Prostate gland (tissue), 2 donors: ENCODE measurements around the gene ACE. TPM values are rescaled to one million over a fixed set of nuclear protein-coding genes. Genes with fewer than 3 reads are reported as not detected.
"Not testable (repeated sequence)": the region's sequence is repeated elsewhere in the genome, so short reads cannot be mapped to it uniquely, and the experiment has no call there.

Experiments used
- DNase-seq: peaks from one replicate; pipeline ENCODE4 v3.0.0-alpha.2; 2019; ENCODE audit warnings: low spot score
- H3K27ac ChIP-seq, 2 donors: fragments of 200-600 bp; sonication (generic); 2 replicates each; pipeline ENCODE4 v1.5.1; 2017 to 2019
- H3K27me3 ChIP-seq: fragments of 200-600 bp; sonication (generic); replicated peaks from 2 replicates; pipeline ENCODE4 v1.5.1; 2019; ENCODE audit not compliant: insufficient read depth
- H3K36me3 ChIP-seq, 2 donors: fragments of 200-600 bp; sonication (generic); 1 replicate in 1 of 2; 2 replicates in 1 of 2; pipeline versions ENCODE4 v1.5.1 to v1.8.1; 2017 to 2019
- H3K4me1 ChIP-seq: fragments of 200-600 bp; sonication (generic); replicated peaks from 2 replicates; pipeline ENCODE4 v1.5.1; 2019
- H3K4me3 ChIP-seq, 2 donors: fragments of 200-600 bp; sonication (generic); 2 replicates each; pipeline ENCODE4 v1.5.1; 2017 to 2019
- H3K9me3 ChIP-seq: fragments of 200-600 bp; sonication (generic); 2 replicates; pipeline ENCODE4 v1.5.1; 2017
- POLR2A ChIP-seq: fragments of 450-650 bp; IDR thresholded peaks from one replicate; pipeline ENCODE4 v1.6.1; 2016; ENCODE audit warnings: antibody characterized with exemption, mild to moderate bottlenecking
- POLR2AphosphoS5 ChIP-seq: sonication (generic); formaldehyde crosslinking; IDR thresholded peaks from one replicate; pipeline ENCODE4 v1.6.1; 2017; ENCODE audit warnings: antibody characterized with exemption
- WGBS: methylation state at CpG from one replicate; pipeline ENCODE4 v1.1.5; 2018; 5-methylcytosine and 5-hydroxymethylcytosine counted together
- intact Hi-C: fragments of 100-400 bp; cut with DNase I; formaldehyde crosslinking; loops from one replicate; pipeline ENCODE4 v1.14.2; 2022
- total RNA-seq, 2 donors: library from RNA; depleted of rRNA; stranded (reverse); fragments of >200 nt; gene quantifications; one replicate each; pipeline ENCODE4 v1.1.0, GENCODE V29; 2016
- TF ChIP-seq, protein P1 (sequence below), 4 experiments: fragments of 200-600 bp in 2 of 4; fragments of 450-650 bp in 2 of 4; sonication (generic) in 2 of 4; IDR thresholded peaks; 1 replicate in 3 of 4; 2 replicates in 1 of 4; pipeline ENCODE4 v1.5.1; 2016 to 2019; ENCODE audit warnings: antibody characterized with exemption in 4 of 4, mild to moderate bottlenecking in 2 of 4, moderate library complexity in 2 of 4

ACE gene
- total RNA-seq, 2 donors from 2014 or later = 42.8 to 54.6 TPM

DNA sequence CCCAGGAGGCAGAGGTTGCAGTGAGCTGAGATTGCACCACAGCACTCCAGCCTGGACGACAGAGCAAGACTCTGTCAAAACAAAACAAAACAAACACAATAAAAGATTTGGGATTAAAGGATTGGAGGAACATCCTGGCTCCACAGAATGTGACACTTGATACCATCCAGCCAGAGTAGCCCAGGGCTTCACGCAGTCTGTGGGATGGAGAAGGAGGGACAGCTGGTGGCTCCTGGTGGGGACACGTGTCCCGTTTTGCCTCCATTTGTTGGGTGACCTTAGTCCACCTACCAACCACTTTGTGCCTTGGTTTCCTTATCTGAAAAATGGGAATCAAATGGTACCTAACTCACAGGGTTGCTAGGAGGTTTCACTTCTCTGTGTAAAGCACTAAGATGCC, 18.4 kb upstream of the ACE start:
- no peak for TF ChIP-seq POLR2AphosphoS5
- TF ChIP-seq, protein P1, sequence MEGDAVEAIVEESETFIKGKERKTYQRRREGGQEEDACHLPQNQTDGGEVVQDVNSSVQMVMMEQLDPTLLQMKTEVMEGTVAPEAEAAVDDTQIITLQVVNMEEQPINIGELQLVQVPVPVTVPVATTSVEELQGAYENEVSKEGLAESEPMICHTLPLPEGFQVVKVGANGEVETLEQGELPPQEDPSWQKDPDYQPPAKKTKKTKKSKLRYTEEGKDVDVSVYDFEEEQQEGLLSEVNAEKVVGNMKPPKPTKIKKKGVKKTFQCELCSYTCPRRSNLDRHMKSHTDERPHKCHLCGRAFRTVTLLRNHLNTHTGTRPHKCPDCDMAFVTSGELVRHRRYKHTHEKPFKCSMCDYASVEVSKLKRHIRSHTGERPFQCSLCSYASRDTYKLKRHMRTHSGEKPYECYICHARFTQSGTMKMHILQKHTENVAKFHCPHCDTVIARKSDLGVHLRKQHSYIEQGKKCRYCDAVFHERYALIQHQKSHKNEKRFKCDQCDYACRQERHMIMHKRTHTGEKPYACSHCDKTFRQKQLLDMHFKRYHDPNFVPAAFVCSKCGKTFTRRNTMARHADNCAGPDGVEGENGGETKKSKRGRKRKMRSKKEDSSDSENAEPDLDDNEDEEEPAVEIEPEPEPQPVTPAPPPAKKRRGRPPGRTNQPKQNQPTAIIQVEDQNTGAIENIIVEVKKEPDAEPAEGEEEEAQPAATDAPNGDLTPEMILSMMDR (IDR thresholded peaks at IDR 0.05) = no peak
- TF ChIP-seq POLR2A = no peak
- no peaks in the 10 kb centered on the region for H3K4me1 ChIP-seq
- H3K4me3 ChIP-seq = no peak overlapping the region
- H3K9me3 ChIP-seq = no peaks in the 10 kb centered on the region
- H3K27me3 ChIP-seq = no peaks in the 10 kb centered on the region
- no peak for DNase-seq
- WGBS = 54% methylated on average over 4 of the region's 4 CpGs
- intact Hi-C loops = no loop called here
- H3K36me3 ChIP-seq = no peaks in the 10 kb centered on the region
- no peak overlapping the region for H3K27ac ChIP-seq

DNA sequence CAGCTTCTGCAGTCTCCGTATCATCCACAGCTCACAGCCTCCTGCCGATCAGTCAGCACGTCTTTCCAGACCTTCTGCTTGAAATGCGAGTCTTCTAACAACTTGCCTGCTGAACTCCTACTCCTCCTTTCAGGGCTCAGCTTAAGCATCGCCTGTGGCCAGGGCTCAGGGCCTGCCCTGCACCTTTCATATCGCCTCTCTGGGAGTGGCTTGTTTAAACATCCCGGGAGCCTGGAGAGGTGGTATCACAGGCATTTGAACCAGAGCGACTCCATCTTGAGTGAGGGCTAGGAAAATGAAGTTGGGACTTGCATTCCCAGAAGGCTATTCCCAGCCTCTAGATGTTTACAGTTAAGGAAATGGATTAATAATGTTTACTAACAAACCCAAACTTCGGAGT, 16.8 kb upstream of the ACE start:
- Histone ChIP-seq H3K4me3 (no peak overlapping the region), H3K4me1 (no peaks in the 10 kb centered on the region), H3K36me3 (no peaks in the 10 kb centered on the region), H3K27ac (no peak overlapping the region), H3K9me3 (no peaks in the 10 kb centered on the region), H3K27me3 (no peaks in the 10 kb centered on the region)
- no peak for DNase-seq
- TF ChIP-seq, protein P1 (IDR thresholded peaks at IDR 0.05) = no peak
- TF ChIP-seq POLR2AphosphoS5 (no peak), POLR2A (no peak)
- 65% methylated on average over 9 of the region's 9 CpGs for WGBS
- intact Hi-C loops = no loop called here

DNA sequence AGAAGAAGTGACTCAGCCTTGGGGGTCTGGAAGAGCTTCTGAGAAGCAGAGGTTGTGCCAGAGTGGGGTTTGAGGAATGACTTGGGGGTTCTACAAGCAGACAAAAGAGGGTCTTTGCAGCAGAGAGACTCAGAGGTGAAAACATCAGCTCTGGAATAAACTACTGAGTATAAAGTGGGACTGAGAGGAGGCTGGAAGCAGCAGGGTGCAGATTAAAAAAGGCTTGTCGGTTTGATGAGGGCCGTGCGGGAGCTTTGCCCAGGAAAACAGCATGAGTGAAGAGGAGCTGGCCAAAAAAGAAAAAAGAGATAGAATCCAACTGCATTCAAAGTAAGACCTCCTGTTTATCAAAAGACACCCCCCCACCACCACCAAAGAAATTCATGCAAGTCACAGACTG, 13.1 kb upstream of the ACE start:
- intact Hi-C loops = no loop called here
- Histone ChIP-seq H3K4me1 (no peaks in the 10 kb centered on the region), H3K27ac (no peak overlapping the region), H3K27me3 (no peaks in the 10 kb centered on the region), H3K9me3 (no peaks in the 10 kb centered on the region), H3K36me3 (no peaks in the 10 kb centered on the region), H3K4me3 (no peak overlapping the region)
- TF ChIP-seq POLR2A (no peak), POLR2AphosphoS5 (no peak)
- TF ChIP-seq, protein P1 (IDR thresholded peaks at IDR 0.05) = no peak
- no peak for DNase-seq
- WGBS = 39% methylated on average over 3 of the region's 3 CpGs

DNA sequence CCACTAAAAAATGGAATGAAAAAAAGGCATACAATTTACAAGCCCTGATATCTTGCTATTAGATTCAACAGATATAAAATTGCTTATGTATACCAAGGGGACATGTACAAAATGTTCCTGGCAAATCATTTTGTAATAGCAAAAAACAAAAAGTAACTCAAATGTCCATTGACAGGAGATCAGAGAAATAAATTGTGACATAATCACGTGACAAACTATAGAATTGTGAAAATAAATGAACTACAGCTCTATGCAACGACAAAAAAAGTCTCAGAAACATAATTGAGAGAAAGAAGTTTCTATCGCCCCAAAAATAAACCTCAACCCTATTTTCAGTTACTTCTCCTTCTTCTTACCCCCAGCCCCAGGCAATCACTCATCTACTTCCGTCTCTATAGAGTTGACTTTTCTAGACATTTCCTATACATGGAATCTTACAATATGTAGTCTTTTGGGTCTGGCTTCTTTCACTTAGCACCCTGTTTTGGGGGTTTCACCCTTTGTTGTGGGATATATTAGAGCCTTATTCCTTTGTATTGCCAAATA, 12.1 kb upstream of the ACE start:
- no peak overlapping the region for H3K4me3 ChIP-seq
- 81% methylated on average over 4 of the region's 4 CpGs for WGBS
- no peak overlapping the region for H3K27ac ChIP-seq
- no peaks in the 10 kb centered on the region for H3K9me3 ChIP-seq
- DNase-seq = no peak
- intact Hi-C loops = no loop called here
- no peaks in the 10 kb centered on the region for H3K27me3 ChIP-seq
- no peaks in the 10 kb centered on the region for H3K4me1 ChIP-seq
- TF ChIP-seq POLR2AphosphoS5 = no peak
- no peak for TF ChIP-seq POLR2A
- TF ChIP-seq, protein P1 (IDR thresholded peaks at IDR 0.05) = no peak
- no peaks in the 10 kb centered on the region for H3K36me3 ChIP-seq

- H3K9me3 ChIP-seq, H3K27ac ChIP-seq, DNase-seq, H3K27me3 ChIP-seq, H3K4me3 ChIP-seq, H3K4me1 ChIP-seq, H3K36me3 ChIP-seq, intact Hi-C loops: not testable (repeated sequence)
- WGBS = 92% methylated on average over 6 of the region's 6 CpGs
These were observed 8.8 kb upstream of the ACE start for GRCh38 chr17:63468099-63468498.
